Astrocyte of the spinal cord (primary cell): Measurements from ENCODE around the gene USH2A.

Source experiments
- DNase-seq: peaks from one replicate; pipeline ENCODE4 v3.0.0; 2011; ENCODE audit warnings: low read depth, low spot score
- H3K4me3 ChIP-seq: 2 replicates; pipeline ENCODE4 v1.5.1; 2011; ENCODE audit warnings: low read depth, mild to moderate bottlenecking, low read length, moderate library complexity
- CTCF ChIP-seq: IDR thresholded peaks from 2 replicates; pipeline ENCODE4 v1.5.1; 2012; ENCODE audit warnings: low read depth, mild to moderate bottlenecking, low read length, inconsistent platforms
- in situ Hi-C: cut with HindIII; loops from 2 replicates; pipeline ENCODE4 v1.10.0; 2017; ENCODE audit warnings: low sequenced_read_pairs

The USH2A gene

DNA sequence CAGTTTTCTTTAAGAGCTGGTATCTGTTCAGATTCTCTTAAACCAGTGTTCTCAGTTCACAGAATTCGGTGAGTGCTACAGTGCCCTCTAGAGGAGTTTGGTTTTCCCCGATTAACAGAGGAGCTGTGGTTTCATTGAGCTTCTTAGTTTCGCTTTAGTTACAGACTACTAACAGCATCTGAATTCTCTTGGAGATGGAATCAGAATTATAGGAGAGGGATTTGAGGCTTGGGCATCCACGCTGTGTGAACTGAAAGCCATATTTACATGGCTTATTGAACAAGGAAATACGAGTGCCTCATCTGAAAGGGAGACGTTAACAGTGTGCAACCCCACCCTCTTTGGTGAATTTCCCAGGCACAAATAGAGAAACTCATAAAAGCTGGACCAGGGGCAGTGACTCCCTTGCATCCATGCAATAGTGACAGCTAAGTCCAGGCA, 202.0 kb downstream of the USH2A start:
- peak overlapping the region; percentile 41 for H3K4me3 ChIP-seq
- peak; percentile 87 for DNase-seq
- in situ Hi-C loops: no loop called here

GRCh38 chr1:216216305-216216704, 206.9 kb downstream of the USH2A start:
- no peak for DNase-seq
- no peak for TF ChIP-seq CTCF
- no peak overlapping the region for H3K4me3 ChIP-seq
- in situ Hi-C loops: no loop called here

More for the DNA sequence above, 202.0 kb downstream of the USH2A start:
- TF ChIP-seq CTCF: peak; percentile 78

DNA sequence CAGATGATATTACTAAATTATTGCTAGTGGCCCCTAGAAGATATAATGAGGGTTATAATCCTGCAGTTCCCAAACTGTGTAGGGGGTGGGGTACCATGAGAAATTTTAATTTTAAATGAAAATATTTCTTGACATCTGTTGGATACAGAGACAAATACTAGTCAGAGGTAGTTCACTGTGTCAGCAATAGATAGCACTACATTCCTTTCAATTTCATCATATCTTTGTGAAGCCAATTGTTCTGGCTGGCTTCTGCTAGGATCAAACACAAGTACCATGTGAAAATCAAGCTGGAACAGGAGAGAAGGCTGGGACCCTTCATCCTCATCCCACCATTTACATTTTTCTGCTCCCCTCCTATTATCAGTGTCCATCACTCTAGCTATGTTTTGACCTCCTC, 208.1 kb downstream of the USH2A start:
- in situ Hi-C loops: no loop called here
- no peak for TF ChIP-seq CTCF
- H3K4me3 ChIP-seq: no peak overlapping the region
- no peak for DNase-seq

- DNase-seq: no peak
- no peak overlapping the region for H3K4me3 ChIP-seq
- in situ Hi-C loops: no loop called here
- TF ChIP-seq CTCF: no peak
Measured at GRCh38 chr1:216212826-216213225, 210.4 kb downstream of the USH2A start.

DNA sequence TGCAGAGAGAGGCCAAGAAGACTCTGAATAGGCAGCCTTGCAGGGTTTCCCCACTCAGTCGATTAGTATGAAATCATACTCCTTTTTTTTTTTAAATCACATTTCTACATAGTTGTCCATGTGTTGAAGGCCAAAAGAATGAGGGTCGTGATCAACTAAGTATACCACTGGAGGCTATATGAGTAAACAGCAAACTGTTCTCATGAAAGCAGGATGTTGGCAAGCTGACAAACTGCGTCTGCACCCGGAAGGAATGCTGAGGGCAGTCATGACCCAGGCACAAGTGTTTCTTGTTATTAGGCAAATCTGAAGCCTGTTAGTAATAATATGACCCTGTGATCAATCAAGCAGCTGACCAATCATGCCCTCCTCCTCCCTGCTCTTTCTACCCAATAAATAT, 213.2 kb downstream of the USH2A start:
- H3K4me3 ChIP-seq: no peak overlapping the region
- TF ChIP-seq CTCF: no peak
- DNase-seq: no peak
- in situ Hi-C loops: no loop called here

DNA sequence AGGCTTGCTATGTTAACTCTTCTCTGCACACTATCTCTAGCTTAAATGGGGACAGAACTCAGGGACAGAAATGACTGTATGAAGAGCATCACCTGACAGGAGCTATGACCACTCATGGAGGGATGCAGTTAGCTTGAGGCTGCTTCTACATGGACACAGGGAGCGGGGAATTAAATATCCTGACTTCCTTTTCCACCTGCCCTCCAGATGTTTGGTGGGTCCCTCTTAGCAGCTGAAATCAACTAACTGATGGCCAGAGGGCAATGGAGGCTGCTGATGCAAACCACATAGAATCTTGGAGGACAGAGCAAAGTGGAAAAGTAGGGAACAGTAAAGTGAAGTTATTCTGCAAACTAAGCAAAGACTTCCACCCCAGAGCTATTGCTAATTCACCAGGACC, 214.1 kb downstream of the USH2A start:
- TF ChIP-seq CTCF: no peak
- H3K4me3 ChIP-seq: no peak overlapping the region
- no peak for DNase-seq
- in situ Hi-C loops: no loop called here

- no peak overlapping the region for H3K4me3 ChIP-seq
- DNase-seq: no peak
- no peak for TF ChIP-seq CTCF
- in situ Hi-C loops: no loop called here
Measured at GRCh38 chr1:216207154-216207553, 216.1 kb downstream of the USH2A start.
